HG02642 (cell line): ENCODE measurements around the gene ARHGAP6.
"Not testable (repeated sequence)": the region's sequence is repeated elsewhere in the genome, so short reads cannot be mapped to it uniquely, and the experiment has no call there.

ENCODE experiments used
- ATAC-seq: cut with Tn5 transposase; IDR thresholded peaks from one replicate; pipeline ENCODE4 v1.9.1; 2021; ENCODE audit warnings: mild to moderate bottlenecking; ENCODE audit not compliant: unreplicated experiment, poor library complexity

The ARHGAP6 gene

GRCh38 chrX:11272290-11272689 lies 393.4 kb downstream of the ARHGAP6 start:
- ATAC-seq = no peak

GRCh38 chrX:11269996-11270395 lies 395.7 kb downstream of the ARHGAP6 start:
- no peak for ATAC-seq

GRCh38 chrX:11269006-11269405 lies 396.7 kb downstream of the ARHGAP6 start:
- ATAC-seq = no peak

- ATAC-seq = no peak
Observed at GRCh38 chrX:11267425-11267824, 398.3 kb downstream of the ARHGAP6 start.

DNA sequence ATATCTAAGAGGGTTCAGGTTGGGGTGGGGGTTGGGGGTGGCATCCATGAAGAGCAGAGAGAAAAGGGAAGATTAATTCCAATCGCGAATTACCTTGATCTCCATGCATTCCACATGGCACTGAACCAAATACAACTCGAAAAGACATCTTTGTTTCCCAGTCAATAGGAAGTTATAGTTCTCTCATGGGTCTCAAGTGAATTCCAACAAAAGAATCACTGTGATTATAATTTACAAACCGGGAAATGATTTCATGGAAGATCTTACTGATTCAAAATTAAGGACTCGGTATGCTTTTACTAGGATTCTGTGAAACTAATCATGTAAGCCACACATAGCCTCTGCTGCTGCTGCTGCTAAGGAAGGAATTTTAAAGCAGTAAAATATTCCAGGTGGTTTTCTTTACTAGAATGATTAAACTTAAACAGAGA lies 399.1 kb downstream of the ARHGAP6 start:
- no peak for ATAC-seq

DNA sequence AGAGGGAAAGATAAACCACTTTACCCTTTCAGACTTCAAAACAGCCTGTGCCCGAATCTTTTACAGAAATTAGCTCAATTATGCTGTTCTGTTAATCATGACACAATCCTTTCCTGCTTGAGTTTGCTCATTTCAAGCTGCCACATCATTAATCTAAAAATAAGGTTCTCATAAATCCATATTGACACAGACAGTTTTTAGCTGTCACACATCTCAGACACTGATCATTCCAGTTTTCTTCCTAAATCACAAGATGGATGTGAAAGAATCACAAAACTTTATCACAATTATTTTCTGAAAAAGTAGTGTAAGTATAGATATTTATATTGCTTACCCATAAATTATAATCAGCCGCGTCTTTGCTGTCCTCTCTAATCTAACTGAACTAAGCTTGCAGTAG lies 400.4 kb downstream of the ARHGAP6 start:
- ATAC-seq = no peak

GRCh38 chrX:11264925-11265324 lies 400.8 kb downstream of the ARHGAP6 start:
- no peak for ATAC-seq

GRCh38 chrX:11261260-11261659 lies 404.5 kb downstream of the ARHGAP6 start:
- no peak for ATAC-seq

DNA sequence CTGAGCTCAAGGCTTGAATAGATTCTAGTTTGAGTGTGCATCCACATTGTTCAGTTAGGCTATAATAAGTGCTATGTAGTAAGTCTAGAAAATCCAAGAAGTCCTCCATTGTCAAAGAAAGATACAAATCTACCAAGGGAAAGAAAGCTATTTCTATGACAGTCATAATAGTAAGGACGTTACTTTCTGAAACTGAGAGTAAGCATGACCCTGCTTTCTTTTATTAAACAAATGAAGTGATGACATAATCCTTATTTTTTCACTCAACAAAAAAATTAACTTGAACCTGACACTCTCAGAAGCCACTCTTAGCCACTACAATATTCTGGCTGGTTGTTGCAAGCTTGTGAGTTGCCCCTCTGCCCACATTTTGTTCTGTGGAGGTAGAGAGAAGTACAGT lies 406.3 kb downstream of the ARHGAP6 start:
- ATAC-seq = no peak

DNA sequence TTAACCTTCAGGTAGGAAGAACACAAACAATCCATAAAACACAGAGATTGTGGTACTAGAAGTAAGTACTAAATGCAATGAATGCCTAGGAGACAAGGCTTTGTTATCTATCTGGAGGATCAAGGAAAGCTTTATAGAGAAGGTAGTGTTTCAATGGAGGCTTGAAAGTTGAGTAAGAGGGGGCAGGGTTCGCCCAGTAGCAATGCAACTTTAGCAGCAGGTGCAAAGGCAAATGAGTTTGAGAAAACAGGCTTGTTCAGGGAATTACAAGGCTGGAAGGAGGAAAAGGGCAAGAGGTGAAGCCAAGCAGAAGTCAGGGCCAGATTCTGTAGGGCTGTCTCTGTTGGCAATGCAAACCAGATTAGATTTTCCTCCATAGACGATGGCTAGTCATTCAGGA lies 408.0 kb downstream of the ARHGAP6 start:
- no peak for ATAC-seq

GRCh38 chrX:11257290-11257689 lies 408.4 kb downstream of the ARHGAP6 start:
- ATAC-seq = no peak

DNA sequence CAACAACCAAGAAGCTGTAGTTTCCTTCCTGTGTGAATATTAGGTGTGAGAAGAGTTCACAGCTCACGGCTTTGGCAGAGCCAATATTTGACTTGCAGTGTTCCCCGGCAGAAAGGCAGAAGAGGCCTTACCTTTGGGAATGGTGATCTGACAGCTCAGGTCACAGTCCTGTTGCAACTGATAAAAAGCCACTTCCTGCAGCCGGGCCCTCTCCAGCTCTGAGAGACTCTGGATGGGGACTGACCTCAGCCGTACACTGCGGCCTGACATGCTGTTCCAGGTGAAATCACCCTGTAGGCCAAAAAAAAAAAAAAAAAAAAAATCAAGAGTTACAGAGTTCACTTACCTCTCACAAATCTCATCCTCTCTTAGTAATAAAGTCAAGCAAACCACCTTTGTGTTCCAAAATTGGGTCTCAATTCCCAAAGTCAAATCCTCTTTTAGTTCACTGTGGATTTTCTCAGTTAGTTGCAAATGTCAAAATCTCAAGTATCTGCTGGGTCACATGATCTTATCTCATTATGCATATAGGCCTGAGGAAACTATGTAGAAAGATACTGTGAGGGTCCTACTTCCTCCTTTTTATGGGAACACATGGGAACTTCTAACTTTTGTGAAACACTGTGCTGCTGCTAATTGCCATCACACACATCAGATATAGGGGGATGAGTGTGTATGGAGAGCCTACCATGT lies 411.2 kb downstream of the ARHGAP6 start:
- no peak for ATAC-seq

DNA sequence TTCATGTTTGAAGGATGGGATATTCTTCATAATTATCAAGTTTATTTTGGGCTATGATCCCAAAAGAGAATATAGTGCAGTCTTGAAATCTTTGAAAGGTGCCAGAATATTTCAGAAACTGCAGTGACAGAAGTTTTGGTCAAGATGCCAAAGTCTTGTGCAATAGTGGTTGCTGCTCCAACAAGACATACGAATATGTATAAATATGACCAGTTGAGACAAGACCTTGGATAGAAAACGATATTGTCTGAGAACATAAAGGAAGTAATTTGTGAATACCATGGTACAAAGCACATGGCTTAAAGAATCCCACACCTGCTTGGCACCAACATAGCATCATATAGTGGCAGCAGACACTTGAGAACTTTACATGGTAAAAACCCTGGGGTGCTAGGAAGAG lies 421.1 kb downstream of the ARHGAP6 start:
- ATAC-seq = no peak

- no peak for ATAC-seq
Observed at GRCh38 chrX:11242704-11243103, 423.0 kb downstream of the ARHGAP6 start.

- no peak for ATAC-seq
Observed at GRCh38 chrX:11241720-11242119, 424.0 kb downstream of the ARHGAP6 start.

DNA sequence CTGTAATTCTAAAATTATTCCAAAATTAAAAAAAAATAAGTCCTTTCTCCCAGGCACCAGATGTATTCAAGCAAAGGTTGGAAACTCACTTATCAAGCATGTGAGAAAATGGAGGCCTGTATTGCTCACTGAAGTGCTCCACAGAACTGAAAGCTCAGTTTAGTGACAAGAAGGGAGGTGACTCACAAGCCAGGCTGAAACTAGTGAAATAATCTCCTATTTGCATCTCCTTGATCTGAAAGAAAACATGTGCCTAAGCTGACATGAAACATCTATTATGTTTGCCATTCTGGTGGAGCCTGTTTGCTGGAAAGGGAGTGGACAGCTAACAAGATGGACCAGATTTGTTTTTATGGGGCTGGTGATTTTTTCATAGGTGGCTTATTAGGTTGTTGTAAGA lies 426.5 kb downstream of the ARHGAP6 start:
- peak; percentile 75 for ATAC-seq

DNA sequence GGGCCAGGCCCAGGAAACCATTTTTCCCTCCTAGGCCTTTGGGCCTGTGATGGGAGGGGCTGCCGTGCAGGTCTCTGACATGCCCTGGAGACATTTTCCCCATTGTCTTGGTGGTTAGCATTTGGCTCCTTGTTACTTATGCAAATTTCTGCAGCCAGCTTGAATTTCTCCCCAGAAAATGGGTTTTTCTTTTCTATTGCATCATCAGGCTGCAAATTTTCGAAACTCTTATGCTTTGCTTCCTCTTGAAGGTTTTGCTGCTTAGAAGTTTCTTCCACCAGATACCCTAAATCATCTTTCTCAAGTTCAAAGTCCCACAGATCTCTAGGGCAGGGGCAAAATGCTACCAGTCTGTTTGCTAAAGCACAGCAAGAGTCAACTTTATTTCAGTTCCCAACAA lies 430.3 kb downstream of the ARHGAP6 start:
- not testable (repeated sequence) for ATAC-seq

DNA sequence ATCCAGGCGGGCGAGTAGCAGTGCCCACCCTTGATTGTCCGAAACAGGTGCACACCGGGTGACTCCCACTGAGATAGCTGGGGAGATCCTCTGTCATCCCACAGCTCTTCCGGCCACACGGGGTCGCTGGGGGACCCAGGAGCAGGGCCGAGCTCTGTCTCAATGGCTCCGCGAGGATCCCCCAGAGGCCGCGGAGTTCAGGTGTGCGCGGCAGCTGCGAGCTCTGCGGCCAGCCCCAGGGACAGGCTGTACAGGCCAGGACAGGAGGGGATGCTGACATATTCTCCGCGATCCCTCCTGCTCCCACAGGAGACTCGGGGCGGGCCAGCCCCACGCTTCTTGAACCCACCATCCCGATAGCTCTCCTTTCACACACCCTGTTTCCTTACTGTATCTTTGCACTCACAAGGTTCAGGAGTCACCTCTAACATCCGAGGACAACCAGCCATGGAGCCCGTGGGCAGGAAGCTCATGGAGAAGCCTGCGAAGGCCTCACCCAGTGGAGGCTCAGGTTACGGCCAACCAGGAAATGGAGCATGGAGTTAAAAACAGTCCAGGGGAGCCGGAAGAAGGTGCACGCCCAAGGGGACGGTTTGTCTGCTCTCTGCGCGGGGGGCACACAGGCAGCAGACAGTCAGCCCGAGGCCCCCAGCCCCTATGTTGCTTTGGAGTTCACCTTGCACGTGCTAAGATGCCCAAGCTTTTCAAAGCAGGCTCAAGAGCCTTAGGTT lies 450.4 kb downstream of the ARHGAP6 start:
- no peak for ATAC-seq

DNA sequence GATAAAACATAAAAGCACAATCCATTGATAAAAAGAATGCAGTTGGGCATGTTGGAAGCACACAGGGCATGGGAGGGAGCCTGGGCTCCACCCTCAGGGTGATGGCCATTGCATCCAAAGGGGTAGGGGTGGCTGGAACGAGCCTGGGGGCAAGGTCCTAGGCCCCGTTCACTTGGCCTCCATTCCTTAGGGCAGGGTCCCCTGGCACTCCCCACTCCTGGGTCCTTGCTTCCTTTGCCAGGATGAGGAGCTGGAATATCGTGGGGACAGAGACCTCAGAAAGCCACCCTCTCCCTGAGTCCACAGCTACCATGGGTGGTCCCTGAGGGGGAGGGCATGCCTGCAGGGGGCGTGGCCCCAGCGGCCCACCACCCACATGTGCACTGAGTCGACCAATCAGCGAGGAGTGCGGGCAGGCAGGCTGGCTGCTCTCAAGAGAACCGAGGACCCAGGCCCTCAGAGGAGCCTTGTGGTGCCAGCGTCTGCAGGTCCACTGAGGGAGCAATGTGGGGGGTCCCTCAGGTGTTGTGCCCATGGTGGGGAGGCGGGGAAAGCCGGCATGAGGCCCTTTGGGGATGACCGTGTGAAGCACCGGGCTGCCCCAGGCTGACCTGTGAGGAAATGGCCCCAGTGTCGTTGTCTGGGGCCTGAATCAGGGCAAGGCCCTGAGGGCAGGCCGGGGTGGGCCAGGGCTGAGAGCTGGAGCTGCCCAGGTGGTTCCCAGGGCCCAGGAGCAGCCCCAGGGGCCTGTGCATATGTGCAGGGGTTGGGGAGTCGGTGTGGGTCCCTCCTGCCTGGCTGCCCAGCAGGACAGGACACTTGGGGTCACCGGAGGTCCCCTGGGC lies 451.2 kb downstream of the ARHGAP6 start:
- ATAC-seq = no peak

DNA sequence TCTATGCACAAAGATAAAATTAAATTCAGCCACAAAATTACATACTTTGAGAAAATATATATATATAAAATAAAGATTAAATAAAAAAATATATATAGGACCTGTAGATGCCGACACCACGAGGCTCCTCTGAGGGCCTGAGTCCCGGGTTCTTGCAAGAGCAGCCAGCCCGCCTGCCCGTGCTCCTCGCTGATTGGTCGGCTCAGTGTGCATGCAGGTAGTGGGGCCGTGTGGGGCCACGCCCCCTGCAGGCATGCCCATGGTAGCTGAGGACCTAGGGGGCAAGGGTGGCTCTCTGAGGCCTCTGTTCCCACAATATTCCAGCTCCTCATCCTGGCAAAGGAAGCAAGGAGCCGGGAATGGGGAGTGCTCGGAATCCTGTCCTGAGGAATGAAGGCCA lies 453.0 kb downstream of the ARHGAP6 start:
- ATAC-seq = no peak

- no peak for ATAC-seq
Observed at GRCh38 chrX:11210415-11210801, 455.3 kb downstream of the ARHGAP6 start.
